Natural killer cell (primary cell): ENCODE results near the gene B4GALT2. TPM values are rescaled to one million over a fixed set of nuclear protein-coding genes. Genes with fewer than 3 reads are reported as not detected.

ENCODE experiments used
- ATAC-seq, 3 donors: fragments of 150-1000 bp in 2 of 3; fragments of 200-7000 bp in 1 of 3; cut with Tn5 transposase; 1 replicate in 1 of 3; 2 replicates in 2 of 3; pipeline ENCODE4 v1.10.0; 2021; ENCODE audit warnings: mild to moderate bottlenecking in 2 of 3, moderate library complexity in 2 of 3
- DNase-seq, 2 donors: peaks; one replicate each; pipeline versions ENCODE4 v3.0.0 to v3.0.0-alpha.2; 2013 to 2021; ENCODE audit warnings: mixed read lengths in 1 of 2
- H3K27ac ChIP-seq: one replicate; pipeline ENCODE4 v1.5.1; 2013; ENCODE audit warnings: mild to moderate bottlenecking, low read length
- H3K27me3 ChIP-seq: one replicate; pipeline ENCODE4 v1.6.1; 2013; ENCODE audit warnings: low read length; ENCODE audit not compliant: control insufficient read depth, insufficient read depth
- H3K36me3 ChIP-seq: one replicate; pipeline ENCODE4 v1.6.1; 2013; ENCODE audit warnings: low read length; ENCODE audit not compliant: control insufficient read depth, insufficient read depth
- H3K4me1 ChIP-seq: one replicate; pipeline ENCODE4 v1.6.1; 2013; ENCODE audit warnings: low read length; ENCODE audit not compliant: control insufficient read depth, insufficient read depth
- H3K4me3 ChIP-seq: one replicate; pipeline ENCODE4 v1.5.1; 2013; ENCODE audit warnings: low read length
- H3K9me3 ChIP-seq: one replicate; pipeline ENCODE4 v1.6.1; 2013; ENCODE audit warnings: low read length; ENCODE audit not compliant: control insufficient read depth, insufficient read depth
- H3K27ac Mint-ChIP-seq, 2 donors: one replicate each; pipeline ENCODE4 v1.8.0; 2022; ENCODE audit warnings: mild to moderate bottlenecking in 2 of 2, mixed read lengths in 2 of 2, moderate library complexity in 1 of 2
- H3K27me3 Mint-ChIP-seq, 2 donors: one replicate each; pipeline ENCODE4 v1.8.0; 2022; ENCODE audit warnings: low read depth in 2 of 2, mixed read lengths in 2 of 2
- H3K36me3 Mint-ChIP-seq: one replicate; pipeline ENCODE4 v1.8.0; 2022; ENCODE audit warnings: mixed read lengths
- H3K4me1 Mint-ChIP-seq, 2 donors: one replicate each; pipeline ENCODE4 v1.8.0; 2022; ENCODE audit warnings: mixed read lengths in 2 of 2
- H3K4me3 Mint-ChIP-seq: one replicate; pipeline ENCODE4 v1.8.0; 2022; ENCODE audit warnings: mild to moderate bottlenecking, moderate library complexity, mixed read lengths
- H3K9me3 Mint-ChIP-seq, 2 donors: one replicate each; pipeline ENCODE4 v1.8.0; 2022; ENCODE audit warnings: mixed read lengths in 2 of 2
- CTCF ChIP-seq: fragments of 200-600 bp; IDR thresholded peaks from one replicate; pipeline ENCODE4 v1.8.0; 2022; ENCODE audit warnings: antibody characterized with exemption
- WGBS: methylation state at CpG from one replicate; pipeline ENCODE4 v1.1.7; 2013; ENCODE audit warnings: missing lambda C conversion rate; ENCODE audit not compliant: insufficient coverage; 5-methylcytosine and 5-hydroxymethylcytosine counted together
- intact Hi-C: fragments of 100-400 bp; cut with micrococcal nuclease; formaldehyde crosslinking; loops from one replicate; pipeline ENCODE4 v1.14.2; 2022
- total RNA-seq, 4 donors: library from RNA; stranded (reverse); fragments of 120-200 nt in 1 of 4; gene quantifications; one replicate each; pipeline versions ENCODE4 v1.2.3 to v1.2.4, GENCODE V29; 2013 to 2022

The B4GALT2 gene
- total RNA-seq, 3 donors from 2014 or later (not counting 1 experiment from before 2014, with no cell fraction given) = 1.5 to 5.5 (median 2.2) TPM

- no peak for DNase-seq
- TF ChIP-seq CTCF = no peak
- ATAC-seq = no peak
- H3K4me1 ChIP-seq = no peaks in the 10 kb centered on the region
- no peaks in the 10 kb centered on the region for H3K36me3 ChIP-seq
- no peak overlapping the region for H3K27ac ChIP-seq
- WGBS = 94% methylated on average over 8 of the region's 8 CpGs
- no peaks in the 10 kb centered on the region for H3K4me1 Mint-ChIP-seq
- no peaks in the 10 kb centered on the region for H3K36me3 Mint-ChIP-seq
- no peaks in the 10 kb centered on the region for H3K27me3 Mint-ChIP-seq
- H3K27ac Mint-ChIP-seq = no peak overlapping the region
- H3K27me3 ChIP-seq = no peaks in the 10 kb centered on the region
- H3K4me3 ChIP-seq = no peak overlapping the region
- H3K9me3 Mint-ChIP-seq = no peaks in the 10 kb centered on the region
- H3K4me3 Mint-ChIP-seq = no peak overlapping the region
- no peaks in the 10 kb centered on the region for H3K9me3 ChIP-seq
- intact Hi-C loops = loop anchor here (10.0 kb wide), 1 partner anchor 595 kb away; no protein-coding TSS in a partner anchor
Measured at GRCh38 chr1:44000122-44000665, 21.2 kb downstream of the B4GALT2 start.

- H3K4me3 Mint-ChIP-seq = no peak overlapping the region
Measured at GRCh38 chr1:44002165-44002564, 23.2 kb downstream of the B4GALT2 start.

GRCh38 chr1:44002606-44003157 is 23.7 kb downstream of the B4GALT2 start:
- intact Hi-C loops = loop anchor here (10.0 kb wide), 1 partner anchor 592 kb away; no protein-coding TSS in a partner anchor
- no peaks in the 10 kb centered on the region for H3K4me1 Mint-ChIP-seq
- ATAC-seq = no peak

More at GRCh38 chr1:44002165-44002564, 23.2 kb downstream of the B4GALT2 start:
- intact Hi-C loops = loop anchor here (10.0 kb wide), 1 partner anchor 593 kb away; no protein-coding TSS in a partner anchor
- H3K4me1 ChIP-seq = no peaks in the 10 kb centered on the region
- no peak for TF ChIP-seq CTCF
- H3K36me3 Mint-ChIP-seq = no peaks in the 10 kb centered on the region
- no peak overlapping the region for H3K4me3 ChIP-seq
- H3K36me3 ChIP-seq = no peaks in the 10 kb centered on the region
- 86% methylated on average over 8 of the region's 8 CpGs for WGBS
- no peaks in the 10 kb centered on the region for H3K27me3 Mint-ChIP-seq
- no peaks in the 10 kb centered on the region for H3K4me1 Mint-ChIP-seq
- no peak overlapping the region for H3K27ac ChIP-seq
- ATAC-seq (no peak), DNase-seq (no peak)
- H3K9me3 ChIP-seq = no peaks in the 10 kb centered on the region
- no peaks in the 10 kb centered on the region for H3K27me3 ChIP-seq
- H3K27ac Mint-ChIP-seq = no peak overlapping the region
- H3K9me3 Mint-ChIP-seq = no peaks in the 10 kb centered on the region

More at GRCh38 chr1:44002606-44003157, 23.7 kb downstream of the B4GALT2 start:
- Histone ChIP-seq H3K4me1 (no peaks in the 10 kb centered on the region), H3K9me3 (no peaks in the 10 kb centered on the region), H3K27ac (no peak overlapping the region), H3K27me3 (no peaks in the 10 kb centered on the region), H3K36me3 (no peaks in the 10 kb centered on the region), H3K4me3 (no peak overlapping the region)
- TF ChIP-seq CTCF = no peak
- WGBS = 88% methylated on average over 12 of the region's 14 CpGs
- H3K36me3 Mint-ChIP-seq = no peaks in the 10 kb centered on the region
- DNase-seq = no peak
- no peak overlapping the region for H3K27ac Mint-ChIP-seq
- no peak overlapping the region for H3K4me3 Mint-ChIP-seq
- no peaks in the 10 kb centered on the region for H3K27me3 Mint-ChIP-seq
- H3K9me3 Mint-ChIP-seq = no peaks in the 10 kb centered on the region
